Measurements from ENCODE around the gene SNRNP25.

SNRNP25 gene

GRCh38 chr16:38941-39892, 14.4 kb upstream of the SNRNP25 start:
- no peak overlapping the region for H3K4me3 ChIP-seq (replicated peaks; ENCODE audit: low read depth, low read length)
- DNase-seq (ENCODE audit: extremely low read depth, low read depth): no peak

GRCh38 chr16:41439-42068, 12.1 kb upstream of the SNRNP25 start:
- no peak for TF ChIP-seq CTCF (IDR thresholded peaks at IDR 0.05; ENCODE audit: low read depth, low read length, missing control alignments)
- DNase-seq (ENCODE audit: extremely low read depth, low read depth): no peak

More at GRCh38 chr16:38941-39892, 14.4 kb upstream of the SNRNP25 start:
- TF ChIP-seq CTCF (IDR thresholded peaks at IDR 0.05; ENCODE audit: low read depth, low read length, missing control alignments): no peak

DNA sequence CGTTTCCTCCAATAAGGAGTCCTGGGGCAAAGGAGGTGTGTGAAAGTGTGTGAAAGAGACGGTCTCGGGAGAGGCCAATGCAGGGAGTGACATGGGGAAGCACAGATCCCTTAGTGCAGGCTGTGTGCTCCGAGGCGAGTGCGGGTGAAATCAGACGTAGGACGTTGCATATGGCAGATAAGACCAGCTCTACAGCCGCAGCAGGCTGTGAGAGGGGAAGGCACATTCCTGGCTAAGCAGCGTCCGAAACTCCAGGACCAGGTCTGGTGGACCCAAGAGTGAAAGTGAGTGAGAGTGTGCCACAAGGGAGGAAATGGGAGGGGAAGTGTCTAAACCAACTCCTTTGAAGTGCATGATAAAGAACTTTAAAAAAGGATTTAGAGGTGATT, 11.6 kb upstream of the SNRNP25 start:
- no peak for TF ChIP-seq CTCF (IDR thresholded peaks at IDR 0.05; ENCODE audit: low read depth, low read length, missing control alignments)
- no peak for DNase-seq (ENCODE audit: extremely low read depth, low read depth)
- no peak overlapping the region for H3K4me3 ChIP-seq (replicated peaks; ENCODE audit: low read depth, low read length)

More at GRCh38 chr16:41439-42068, 12.1 kb upstream of the SNRNP25 start:
- H3K4me3 ChIP-seq (replicated peaks; ENCODE audit: low read depth, low read length): no peak overlapping the region

DNA sequence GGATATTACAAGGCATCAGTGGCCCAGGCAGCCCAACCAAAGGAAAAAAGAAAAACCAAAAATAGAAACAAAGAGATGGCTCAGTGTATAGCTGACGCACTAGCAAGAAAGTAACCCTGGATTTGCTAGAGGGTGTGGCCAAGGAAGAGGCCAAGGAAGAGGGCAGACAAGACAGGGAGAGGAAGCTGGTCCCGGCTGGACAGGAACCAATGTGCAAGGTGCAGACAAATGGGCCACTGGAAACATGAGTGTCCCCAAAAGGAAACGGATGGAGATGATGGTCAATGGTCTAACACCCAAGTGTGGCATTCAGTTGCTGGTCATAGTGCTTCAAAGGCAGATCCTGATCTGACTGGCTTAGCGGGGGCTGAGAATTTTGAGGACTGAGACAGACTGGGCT, 10.9 kb upstream of the SNRNP25 start:
- no peak overlapping the region for H3K4me3 ChIP-seq (replicated peaks; ENCODE audit: low read depth, low read length)
- no peak for TF ChIP-seq CTCF (IDR thresholded peaks at IDR 0.05; ENCODE audit: low read depth, low read length, missing control alignments)
- DNase-seq (ENCODE audit: extremely low read depth, low read depth): no peak

DNA sequence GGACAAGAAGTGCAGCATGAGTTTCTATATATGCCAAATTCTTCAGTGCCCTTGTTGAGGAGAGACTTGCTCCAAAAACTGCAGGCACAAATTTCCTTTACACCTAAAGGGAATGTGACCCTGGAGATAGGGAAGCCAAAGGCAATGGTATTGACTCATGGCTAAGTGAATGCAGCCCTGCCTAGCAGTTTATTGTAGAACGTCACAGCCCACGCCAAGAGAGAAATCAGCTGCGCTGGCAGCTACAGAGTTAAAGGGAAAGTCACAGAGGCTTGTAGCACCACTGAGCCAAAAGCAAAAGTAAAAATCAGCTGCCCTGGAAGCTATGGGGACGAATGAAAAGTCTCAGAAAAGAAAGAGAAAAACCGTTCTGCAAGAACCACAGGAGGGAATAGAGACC, 10.3 kb upstream of the SNRNP25 start:
- DNase-seq (ENCODE audit: extremely low read depth, low read depth): no peak
- no peak overlapping the region for H3K4me3 ChIP-seq (replicated peaks; ENCODE audit: low read depth, low read length)
- TF ChIP-seq CTCF (IDR thresholded peaks at IDR 0.05; ENCODE audit: low read depth, low read length, missing control alignments): no peak

DNA sequence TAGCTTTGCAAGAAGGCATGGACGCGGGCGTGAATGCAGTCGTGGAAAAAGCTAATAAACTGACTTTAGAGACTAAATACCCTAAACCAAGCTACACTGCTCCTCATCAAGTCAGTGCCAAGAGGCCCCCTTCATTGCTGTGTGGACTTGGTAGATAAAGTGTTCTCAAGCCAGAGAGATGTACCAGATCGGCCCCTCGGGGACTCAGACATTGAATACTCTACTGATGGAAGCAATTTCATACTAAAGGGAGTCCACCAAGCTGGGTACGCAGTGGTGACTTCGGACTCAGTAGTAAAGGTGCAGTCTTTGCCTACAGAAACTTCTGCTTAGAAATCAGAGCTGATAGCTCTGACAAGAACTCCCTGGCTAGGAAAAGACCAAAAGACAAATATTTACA, 9.0 kb upstream of the SNRNP25 start:
- H3K4me3 ChIP-seq (replicated peaks; ENCODE audit: low read depth, low read length): no peak overlapping the region
- no peak for TF ChIP-seq CTCF (IDR thresholded peaks at IDR 0.05; ENCODE audit: low read depth, low read length, missing control alignments)
- DNase-seq (ENCODE audit: extremely low read depth, low read depth): no peak
